GM23338 (cell line): ENCODE data around the gene COPB1. TPM values are rescaled to one million over a fixed set of nuclear protein-coding genes. Genes with fewer than 3 reads are reported as not detected.

ENCODE experiments used
- ATAC-seq: fragments of 200-7000 bp; cut with Tn5 transposase; 3 replicates; pipeline ENCODE4 v1.9.1; 2020
- DNase-seq: peaks from one replicate; pipeline ENCODE4 v3.0.0-alpha.2; 2015; ENCODE audit warnings: low spot score
- H2AFZ ChIP-seq: fragments of 200-600 bp; sonication (generic); 2 replicates; pipeline ENCODE4 v1.8.0; 2016; ENCODE audit warnings: antibody characterized with exemption, mild to moderate bottlenecking, moderate library complexity
- H3F3A ChIP-seq: fragments of 200-600 bp; sonication (generic); replicated peaks from 2 replicates; pipeline ENCODE4 v1.8.0; 2017; ENCODE audit warnings: antibody characterized with exemption, mixed run types, low read depth
- H3K27ac ChIP-seq: fragments of 200-600 bp; sonication (generic); 2 replicates; pipeline ENCODE4 v1.6.1; 2016; ENCODE audit warnings: low read depth
- H3K27me3 ChIP-seq: fragments of 200-600 bp; sonication (generic); 2 replicates; pipeline ENCODE4 v1.8.0; 2016; ENCODE audit warnings: mild to moderate bottlenecking, mixed run types, moderate library complexity; ENCODE audit not compliant: insufficient read depth
- H3K36me3 ChIP-seq: fragments of 200-600 bp; sonication (generic); 2 replicates; pipeline ENCODE4 v1.8.0; 2016; ENCODE audit warnings: mild to moderate bottlenecking; ENCODE audit not compliant: insufficient read depth
- H3K4me1 ChIP-seq: fragments of 200-600 bp; sonication (generic); 2 replicates; pipeline ENCODE4 v1.8.0; 2016; ENCODE audit warnings: mild to moderate bottlenecking, moderate library complexity; ENCODE audit not compliant: insufficient read depth
- H3K4me2 ChIP-seq: fragments of 200-600 bp; sonication (generic); 2 replicates; pipeline ENCODE4 v1.7.1; 2017; ENCODE audit warnings: mixed run types
- H3K4me3 ChIP-seq: fragments of 200-600 bp; sonication (generic); 2 replicates; pipeline ENCODE4 v1.6.1; 2016; ENCODE audit warnings: mixed run types
- H3K79me2 ChIP-seq: fragments of 200-600 bp; sonication (generic); replicated peaks from 2 replicates; pipeline ENCODE4 v1.8.0; 2017; ENCODE audit warnings: mild to moderate bottlenecking; ENCODE audit not compliant: insufficient read depth
- H3K9me2 ChIP-seq: fragments of 200-600 bp; sonication (generic); 2 replicates; pipeline ENCODE4 v1.8.0; 2017; ENCODE audit not compliant: insufficient read depth
- H4K20me1 ChIP-seq: fragments of 200-600 bp; sonication (generic); replicated peaks from 2 replicates; pipeline ENCODE4 v1.8.0; 2017; ENCODE audit warnings: mild to moderate bottlenecking; ENCODE audit not compliant: insufficient read depth
- H3K27ac Mint-ChIP-seq: 2 replicates; pipeline ENCODE4 v1.8.0; 2020; ENCODE audit warnings: inconsistent platforms, mild to moderate bottlenecking, moderate library complexity, mixed read lengths
- H3K27me3 Mint-ChIP-seq: 3 replicates; pipeline ENCODE4 v1.8.0; 2022; ENCODE audit warnings: low read depth, mild to moderate bottlenecking, moderate library complexity, mixed read lengths, inconsistent platforms; ENCODE audit not compliant: insufficient read depth, poor library complexity
- H3K36me3 Mint-ChIP-seq: 3 replicates; pipeline ENCODE4 v1.8.0; 2021; ENCODE audit warnings: low read depth, mild to moderate bottlenecking, inconsistent platforms, moderate library complexity, mixed read lengths
- H3K4me1 Mint-ChIP-seq: 3 replicates; pipeline ENCODE4 v1.8.0; 2020; ENCODE audit warnings: mild to moderate bottlenecking, inconsistent platforms, mixed read lengths
- H3K4me3 Mint-ChIP-seq: 3 replicates; pipeline ENCODE4 v1.8.0; 2021; ENCODE audit warnings: moderate library complexity, mild to moderate bottlenecking, inconsistent platforms, mixed read lengths
- H3K9me3 Mint-ChIP-seq: 3 replicates; pipeline ENCODE4 v1.8.0; 2020; ENCODE audit warnings: moderate library complexity, mild to moderate bottlenecking, inconsistent platforms, mixed read lengths
- CREB1 ChIP-seq: fragments of 250-450 bp; sonication (Bioruptor Pico); IDR thresholded peaks from 2 replicates; pipeline ENCODE4 v1.5.0; 2020; ENCODE audit warnings: low read depth, mild to moderate bottlenecking, moderate library complexity
- EZH2 ChIP-seq: fragments of 200-600 bp; sonication (generic); IDR thresholded peaks from one replicate; pipeline ENCODE4 v1.8.0; 2017; ENCODE audit warnings: antibody characterized with exemption, mild to moderate bottlenecking, low read depth; ENCODE audit not compliant: unreplicated experiment
- EZH2phosphoT487 ChIP-seq: fragments of 200-600 bp; sonication (generic); IDR thresholded peaks from one replicate; pipeline ENCODE4 v1.8.1; 2018; ENCODE audit warnings: antibody characterized with exemption; ENCODE audit not compliant: unreplicated experiment
- JUNB ChIP-seq: IDR thresholded peaks from one replicate; pipeline ENCODE4 v1.6.1; 2016; ENCODE audit warnings: antibody characterized with exemption; ENCODE audit not compliant: unreplicated experiment
- NANOG ChIP-seq: IDR thresholded peaks from 2 replicates; pipeline ENCODE4 v1.6.1; 2016; ENCODE audit warnings: antibody characterized with exemption, borderline replicate concordance
- POLR2AphosphoS5 ChIP-seq: IDR thresholded peaks from 2 replicates; pipeline ENCODE4 v1.6.1; 2016; ENCODE audit warnings: antibody characterized with exemption, low read depth
- STAT1 ChIP-seq: IDR thresholded peaks from one replicate; pipeline ENCODE4 v1.6.1; 2016; ENCODE audit warnings: antibody characterized with exemption; ENCODE audit not compliant: unreplicated experiment
- ZNF114 ChIP-seq: fragments of 250-450 bp; sonication (Bioruptor Pico); IDR thresholded peaks from 2 replicates; pipeline ENCODE4 v1.5.0; 2020; ENCODE audit warnings: mild to moderate bottlenecking, moderate library complexity
- ZNF331 ChIP-seq: fragments of 250-450 bp; sonication (Bioruptor Pico); IDR thresholded peaks from 2 replicates; pipeline ENCODE4 v1.5.0; 2020; ENCODE audit warnings: low read depth, mild to moderate bottlenecking, moderate library complexity
- polyA plus RNA-seq: library from polyadenylated mRNA; unstranded; fragments of >200 nt; fragmentation: Nextera tagmentation; extraction: Ambion mirVana; gene quantifications from 2 replicates; pipeline ENCODE4 v1.2.1, GENCODE V29; 2016
- total RNA-seq: library from RNA; depleted of rRNA; stranded (reverse); fragments of >200 nt; shearing (Covaris generic); gene quantifications from 2 replicates; pipeline ENCODE4 v1.2.3, GENCODE V29; 2014
- TF ChIP-seq, protein P1 (sequence below), 2 experiments: fragments of 200-600 bp in 1 of 2; sonication (generic) in 1 of 2; conservative IDR thresholded peaks; 2 replicates each; pipeline versions ENCODE4 v1.5.1 to v1.6.1; 2016 to 2017; ENCODE audit warnings: antibody characterized with exemption in 2 of 2, low read depth in 2 of 2, mild to moderate bottlenecking in 2 of 2, moderate library complexity in 1 of 2
- TF ChIP-seq, protein P2 (sequence below): IDR thresholded peaks from 2 replicates; pipeline ENCODE4 v1.6.1; 2016; ENCODE audit warnings: antibody characterized with exemption
- TF ChIP-seq, protein P3 (sequence below): fragments of 250-450 bp; sonication (Bioruptor Pico); IDR thresholded peaks from 2 replicates; pipeline ENCODE4 v1.5.0; 2020; ENCODE audit warnings: mild to moderate bottlenecking, moderate library complexity

COPB1 gene
- total and polyA plus RNA-seq, 2 experiments from 2014 or later, result 42.3 to 104 TPM

DNA sequence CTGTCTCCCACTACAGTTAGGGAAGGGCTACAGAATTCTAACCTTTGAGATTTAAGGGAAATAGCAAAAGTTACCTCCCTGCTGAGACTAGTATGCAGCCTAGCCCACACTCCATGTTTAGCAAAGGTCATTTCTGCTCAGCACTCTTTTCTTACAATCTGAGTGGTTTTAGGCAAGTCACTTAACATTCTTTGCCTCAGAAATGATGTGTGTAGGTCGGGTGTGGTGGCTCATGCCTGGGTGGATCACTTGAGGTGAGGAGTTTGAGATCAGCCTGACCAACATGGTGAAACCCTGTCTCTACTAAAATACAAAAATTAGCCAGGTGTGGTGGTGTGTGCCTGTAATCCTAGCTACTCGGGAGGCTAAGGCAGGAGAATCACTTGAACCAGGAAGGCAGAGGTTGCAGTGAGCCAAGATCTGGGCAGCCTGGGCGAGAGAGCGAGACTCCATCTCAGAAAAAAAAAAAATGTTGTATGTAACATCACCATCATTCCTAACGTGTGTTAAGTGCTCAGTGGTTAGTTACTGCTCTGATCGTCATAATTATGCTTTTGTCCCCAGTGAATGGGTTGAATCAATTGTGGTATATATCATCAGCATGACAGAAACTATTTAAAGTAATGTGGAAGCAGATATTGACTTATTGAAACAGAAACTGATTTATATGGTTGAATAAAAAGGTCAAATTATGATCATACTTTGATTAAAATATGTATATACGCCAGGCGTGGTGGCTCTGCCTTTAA, 55.0 kb downstream of the COPB1 start:
- no peak for ATAC-seq
- H3K27ac Mint-ChIP-seq, result no peak overlapping the region
- no peak overlapping the region for H3K4me3 Mint-ChIP-seq
- H3K36me3 Mint-ChIP-seq, result no peaks in the 10 kb centered on the region
- H3K9me2 ChIP-seq, result peaks cover 6% of the 10 kb centered on the region; the same call in 1 of the 2 replicates
- no peaks in the 10 kb centered on the region for H3K27me3 ChIP-seq
- no peaks in the 10 kb centered on the region for H3K9me3 Mint-ChIP-seq
- TF ChIP-seq JUNB, result no peak
- H3K27ac ChIP-seq, result no peak overlapping the region
- no peaks in the 10 kb centered on the region for H4K20me1 ChIP-seq
- no peaks in the 10 kb centered on the region for H3F3A ChIP-seq
- H3K4me2 ChIP-seq, result no peak overlapping the region
- no peaks in the 10 kb centered on the region for H3K4me1 Mint-ChIP-seq
- no peak overlapping the region for H2AFZ ChIP-seq
- no peak for DNase-seq
- H3K79me2 ChIP-seq, result no peaks in the 10 kb centered on the region
- H3K36me3 ChIP-seq, result no peaks in the 10 kb centered on the region
- H3K4me3 ChIP-seq, result no peak overlapping the region
- peaks cover 2% of the 10 kb centered on the region for H3K27me3 Mint-ChIP-seq
- H3K4me1 ChIP-seq, result no peaks in the 10 kb centered on the region

DNA sequence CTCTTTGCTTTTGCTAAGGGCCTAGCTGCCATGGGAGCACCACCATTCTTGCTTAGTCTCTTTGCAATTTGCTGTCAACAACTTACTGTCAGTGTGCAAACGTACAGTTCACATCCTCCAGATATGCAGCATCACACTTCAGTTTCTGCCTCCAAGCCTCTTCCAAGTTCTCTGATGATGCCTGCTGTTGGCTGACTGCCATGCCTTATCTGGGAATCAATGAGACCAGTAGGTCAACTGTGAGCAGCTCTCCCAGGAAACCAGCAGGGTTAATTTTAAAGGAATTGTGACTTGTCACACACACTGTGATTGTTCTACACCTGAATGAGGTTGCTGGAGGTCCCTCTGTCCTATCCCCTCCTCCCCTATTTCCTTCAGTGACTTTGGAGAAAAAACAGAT, 56.0 kb downstream of the COPB1 start:
- DNase-seq, result no peak

More for the DNA sequence above, 56.0 kb downstream of the COPB1 start:
- no peak overlapping the region for H3K27ac Mint-ChIP-seq
- Histone ChIP-seq H3K4me1 (no peaks in the 10 kb centered on the region), H4K20me1 (no peaks in the 10 kb centered on the region), H3K27me3 (no peaks in the 10 kb centered on the region), H3K9me2 (peaks cover 12% of the 10 kb centered on the region; the same call in 1 of the 2 replicates), H3K27ac (no peak overlapping the region), H3K4me3 (no peak overlapping the region), H3K79me2 (no peaks in the 10 kb centered on the region), H2AFZ (no peak overlapping the region), H3F3A (no peaks in the 10 kb centered on the region), H3K36me3 (no peaks in the 10 kb centered on the region), H3K4me2 (no peak overlapping the region)
- no peaks in the 10 kb centered on the region for H3K36me3 Mint-ChIP-seq
- H3K9me3 Mint-ChIP-seq, result no peaks in the 10 kb centered on the region
- TF ChIP-seq, protein P1, sequence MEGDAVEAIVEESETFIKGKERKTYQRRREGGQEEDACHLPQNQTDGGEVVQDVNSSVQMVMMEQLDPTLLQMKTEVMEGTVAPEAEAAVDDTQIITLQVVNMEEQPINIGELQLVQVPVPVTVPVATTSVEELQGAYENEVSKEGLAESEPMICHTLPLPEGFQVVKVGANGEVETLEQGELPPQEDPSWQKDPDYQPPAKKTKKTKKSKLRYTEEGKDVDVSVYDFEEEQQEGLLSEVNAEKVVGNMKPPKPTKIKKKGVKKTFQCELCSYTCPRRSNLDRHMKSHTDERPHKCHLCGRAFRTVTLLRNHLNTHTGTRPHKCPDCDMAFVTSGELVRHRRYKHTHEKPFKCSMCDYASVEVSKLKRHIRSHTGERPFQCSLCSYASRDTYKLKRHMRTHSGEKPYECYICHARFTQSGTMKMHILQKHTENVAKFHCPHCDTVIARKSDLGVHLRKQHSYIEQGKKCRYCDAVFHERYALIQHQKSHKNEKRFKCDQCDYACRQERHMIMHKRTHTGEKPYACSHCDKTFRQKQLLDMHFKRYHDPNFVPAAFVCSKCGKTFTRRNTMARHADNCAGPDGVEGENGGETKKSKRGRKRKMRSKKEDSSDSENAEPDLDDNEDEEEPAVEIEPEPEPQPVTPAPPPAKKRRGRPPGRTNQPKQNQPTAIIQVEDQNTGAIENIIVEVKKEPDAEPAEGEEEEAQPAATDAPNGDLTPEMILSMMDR (conservative IDR thresholded peaks at IDR 0.05; ENCODE audit: low read depth in 2 of 2), result no peak
- TF ChIP-seq CREB1 (CRISPR knock-in tag), result no peak
- TF ChIP-seq NANOG, result no peak
- no peak for TF ChIP-seq EZH2phosphoT487
- TF ChIP-seq JUNB, result no peak
- TF ChIP-seq STAT1, result no peak
- TF ChIP-seq POLR2AphosphoS5, result no peak
- TF ChIP-seq, protein P2, sequence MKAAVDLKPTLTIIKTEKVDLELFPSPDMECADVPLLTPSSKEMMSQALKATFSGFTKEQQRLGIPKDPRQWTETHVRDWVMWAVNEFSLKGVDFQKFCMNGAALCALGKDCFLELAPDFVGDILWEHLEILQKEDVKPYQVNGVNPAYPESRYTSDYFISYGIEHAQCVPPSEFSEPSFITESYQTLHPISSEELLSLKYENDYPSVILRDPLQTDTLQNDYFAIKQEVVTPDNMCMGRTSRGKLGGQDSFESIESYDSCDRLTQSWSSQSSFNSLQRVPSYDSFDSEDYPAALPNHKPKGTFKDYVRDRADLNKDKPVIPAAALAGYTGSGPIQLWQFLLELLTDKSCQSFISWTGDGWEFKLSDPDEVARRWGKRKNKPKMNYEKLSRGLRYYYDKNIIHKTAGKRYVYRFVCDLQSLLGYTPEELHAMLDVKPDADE, result no peak
- TF ChIP-seq, protein P3, sequence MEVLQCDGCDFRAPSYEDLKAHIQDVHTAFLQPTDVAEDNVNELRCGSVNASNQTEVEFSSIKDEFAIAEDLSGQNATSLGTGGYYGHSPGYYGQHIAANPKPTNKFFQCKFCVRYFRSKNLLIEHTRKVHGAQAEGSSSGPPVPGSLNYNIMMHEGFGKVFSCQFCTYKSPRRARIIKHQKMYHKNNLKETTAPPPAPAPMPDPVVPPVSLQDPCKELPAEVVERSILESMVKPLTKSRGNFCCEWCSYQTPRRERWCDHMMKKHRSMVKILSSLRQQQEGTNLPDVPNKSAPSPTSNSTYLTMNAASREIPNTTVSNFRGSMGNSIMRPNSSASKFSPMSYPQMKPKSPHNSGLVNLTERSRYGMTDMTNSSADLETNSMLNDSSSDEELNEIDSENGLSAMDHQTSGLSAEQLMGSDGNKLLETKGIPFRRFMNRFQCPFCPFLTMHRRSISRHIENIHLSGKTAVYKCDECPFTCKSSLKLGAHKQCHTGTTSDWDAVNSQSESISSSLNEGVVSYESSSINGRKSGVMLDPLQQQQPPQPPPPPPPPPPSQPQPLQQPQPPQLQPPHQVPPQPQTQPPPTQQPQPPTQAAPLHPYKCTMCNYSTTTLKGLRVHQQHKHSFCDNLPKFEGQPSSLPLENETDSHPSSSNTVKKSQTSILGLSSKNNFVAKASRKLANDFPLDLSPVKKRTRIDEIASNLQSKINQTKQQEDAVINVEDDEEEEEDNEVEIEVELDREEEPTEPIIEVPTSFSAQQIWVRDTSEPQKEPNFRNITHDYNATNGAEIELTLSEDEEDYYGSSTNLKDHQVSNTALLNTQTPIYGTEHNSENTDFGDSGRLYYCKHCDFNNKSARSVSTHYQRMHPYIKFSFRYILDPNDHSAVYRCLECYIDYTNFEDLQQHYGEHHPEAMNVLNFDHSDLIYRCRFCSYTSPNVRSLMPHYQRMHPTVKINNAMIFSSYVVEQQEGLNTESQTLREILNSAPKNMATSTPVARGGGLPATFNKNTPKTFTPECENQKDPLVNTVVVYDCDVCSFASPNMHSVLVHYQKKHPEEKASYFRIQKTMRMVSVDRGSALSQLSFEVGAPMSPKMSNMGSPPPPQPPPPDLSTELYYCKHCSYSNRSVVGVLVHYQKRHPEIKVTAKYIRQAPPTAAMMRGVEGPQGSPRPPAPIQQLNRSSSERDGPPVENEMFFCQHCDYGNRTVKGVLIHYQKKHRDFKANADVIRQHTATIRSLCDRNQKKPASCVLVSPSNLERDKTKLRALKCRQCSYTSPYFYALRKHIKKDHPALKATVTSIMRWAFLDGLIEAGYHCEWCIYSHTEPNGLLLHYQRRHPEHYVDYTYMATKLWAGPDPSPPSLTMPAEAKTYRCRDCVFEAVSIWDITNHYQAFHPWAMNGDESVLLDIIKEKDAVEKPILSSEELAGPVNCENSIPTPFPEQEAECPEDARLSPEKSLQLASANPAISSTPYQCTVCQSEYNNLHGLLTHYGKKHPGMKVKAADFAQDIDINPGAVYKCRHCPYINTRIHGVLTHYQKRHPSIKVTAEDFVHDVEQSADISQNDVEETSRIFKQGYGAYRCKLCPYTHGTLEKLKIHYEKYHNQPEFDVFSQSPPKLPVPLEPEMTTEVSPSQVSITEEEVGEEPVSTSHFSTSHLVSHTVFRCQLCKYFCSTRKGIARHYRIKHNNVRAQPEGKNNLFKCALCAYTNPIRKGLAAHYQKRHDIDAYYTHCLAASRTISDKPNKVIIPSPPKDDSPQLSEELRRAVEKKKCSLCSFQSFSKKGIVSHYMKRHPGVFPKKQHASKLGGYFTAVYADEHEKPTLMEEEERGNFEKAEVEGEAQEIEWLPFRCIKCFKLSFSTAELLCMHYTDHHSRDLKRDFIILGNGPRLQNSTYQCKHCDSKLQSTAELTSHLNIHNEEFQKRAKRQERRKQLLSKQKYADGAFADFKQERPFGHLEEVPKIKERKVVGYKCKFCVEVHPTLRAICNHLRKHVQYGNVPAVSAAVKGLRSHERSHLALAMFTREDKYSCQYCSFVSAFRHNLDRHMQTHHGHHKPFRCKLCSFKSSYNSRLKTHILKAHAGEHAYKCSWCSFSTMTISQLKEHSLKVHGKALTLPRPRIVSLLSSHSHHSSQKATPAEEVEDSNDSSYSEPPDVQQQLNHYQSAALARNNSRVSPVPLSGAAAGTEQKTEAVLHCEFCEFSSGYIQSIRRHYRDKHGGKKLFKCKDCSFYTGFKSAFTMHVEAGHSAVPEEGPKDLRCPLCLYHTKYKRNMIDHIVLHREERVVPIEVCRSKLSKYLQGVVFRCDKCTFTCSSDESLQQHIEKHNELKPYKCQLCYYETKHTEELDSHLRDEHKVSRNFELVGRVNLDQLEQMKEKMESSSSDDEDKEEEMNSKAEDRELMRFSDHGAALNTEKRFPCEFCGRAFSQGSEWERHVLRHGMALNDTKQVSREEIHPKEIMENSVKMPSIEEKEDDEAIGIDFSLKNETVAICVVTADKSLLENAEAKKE, result no peak
- TF ChIP-seq ZNF331 (CRISPR knock-in tag), result no peak
- no peak for TF ChIP-seq EZH2
- TF ChIP-seq ZNF114 (CRISPR knock-in tag), result no peak
- H3K27me3 Mint-ChIP-seq, result peaks cover 2% of the 10 kb centered on the region
- no peak overlapping the region for H3K4me3 Mint-ChIP-seq
- H3K4me1 Mint-ChIP-seq, result no peaks in the 10 kb centered on the region
- no peak for ATAC-seq
